Left lung (tissue), 10 donors: ENCODE data around the gene TRIM29. TPM values are rescaled to one million over a fixed set of nuclear protein-coding genes. Genes with fewer than 3 reads are reported as not detected.

Experiments used
- ATAC-seq: fragments of 200-7000 bp; cut with Tn5 transposase; one replicate; pipeline ENCODE4 v1.9.1; 2020; ENCODE audit warnings: moderate library complexity
- DNase-seq, 4 donors: peaks; one replicate each; pipeline ENCODE4 v3.0.0-alpha.2; 2013 to 2020
- H3K27ac ChIP-seq, 2 donors: fragments of 200-600 bp; sonication (generic) in 1 of 2; one replicate each; pipeline versions ENCODE4 v1.5.0 to v1.8.0; 2020 to 2021
- H3K27me3 ChIP-seq, 2 donors: fragments of 200-600 bp; sonication (generic) in 1 of 2; one replicate each; pipeline versions ENCODE4 v1.5.0 to v1.8.0; 2020 to 2021
- H3K36me3 ChIP-seq, 2 donors: fragments of 200-600 bp; sonication (generic) in 1 of 2; one replicate each; pipeline versions ENCODE4 v1.5.0 to v1.8.0; 2020 to 2021
- H3K4me1 ChIP-seq, 2 donors: fragments of 200-600 bp; one replicate each; pipeline ENCODE4 v1.8.0; 2021
- H3K4me3 ChIP-seq, 2 donors: fragments of 200-600 bp; sonication (generic) in 1 of 2; one replicate each; pipeline versions ENCODE4 v1.5.0 to v1.8.0; 2020 to 2021; ENCODE audit warnings: mild to moderate bottlenecking in 1 of 2
- H3K9me3 ChIP-seq, 2 donors: fragments of 200-600 bp; sonication (generic) in 1 of 2; one replicate each; pipeline versions ENCODE4 v1.5.0 to v1.8.0; 2020 to 2021
- intact Hi-C, 2 donors: fragments of 100-400 bp; cut with DNase I; formaldehyde crosslinking; loops; one replicate each; pipeline versions ENCODE4 v1.11.2 to v1.14.2; 2022
- polyA plus RNA-seq, 6 donors: library from polyadenylated mRNA; unstranded; fragments of 120-200 nt; gene quantifications; one replicate each; pipeline ENCODE4 v1.2.1, GENCODE V29; 2013; ENCODE audit not compliant: insufficient read length in 6 of 6
- total RNA-seq, 2 donors: library from RNA; stranded (reverse); fragmentation: NEBNext Ultra II Directional; extraction: Animal tissue kit (Norgen Biotek cat#: 25700); gene quantifications; one replicate each; pipeline ENCODE4 v1.2.1, GENCODE V29; 2021
- TF ChIP-seq, protein P1 (sequence below), 2 donors: fragments of 200-600 bp; sonication (generic) in 1 of 2; IDR thresholded peaks; one replicate each; pipeline versions ENCODE4 v1.5.0 to v1.8.0; 2021; ENCODE audit warnings: antibody characterized with exemption in 2 of 2
- donor health status: DM: no; HTN: yes; CAD: no.
- donor health status: DM: no; HTN: no; CAD: no.

Gene TRIM29
- total and polyA plus RNA-seq, 8 donors: 0.18 to 5.4 (median 0.56) TPM

DNA sequence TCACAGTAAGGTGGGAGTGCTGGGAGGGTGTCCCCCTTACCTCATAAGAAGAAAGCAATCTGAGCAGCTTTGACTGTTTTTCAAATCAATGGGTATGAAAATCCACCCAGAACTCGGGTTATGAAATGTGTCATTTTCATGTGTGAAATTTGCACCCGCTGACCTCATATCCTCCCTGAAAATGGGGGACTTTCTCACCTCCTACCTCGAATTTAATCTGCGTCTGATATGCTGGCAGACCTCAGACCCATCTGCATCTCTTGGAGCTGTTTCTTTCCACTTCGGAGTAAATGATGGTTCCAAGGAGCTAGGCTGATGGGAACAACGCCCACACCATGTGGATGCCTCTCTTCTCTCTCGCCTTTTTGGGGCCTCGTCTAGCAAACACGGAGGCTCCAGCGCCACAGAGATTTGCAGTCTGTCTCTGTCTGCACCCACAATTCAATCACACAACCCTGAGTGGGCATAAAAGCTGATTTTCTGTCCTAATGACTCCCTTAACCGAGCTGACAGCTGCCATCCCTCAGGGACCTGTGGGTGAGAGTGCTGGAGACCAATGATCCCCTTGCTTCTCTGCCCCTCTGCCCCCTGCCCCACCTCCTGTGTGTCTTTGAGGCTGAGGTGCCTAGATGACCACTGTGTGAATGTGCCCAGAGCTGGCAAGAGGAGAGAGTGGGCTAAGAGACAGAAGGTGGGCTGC lies 71.0 kb downstream of the TRIM29 start:
- DNase-seq (no peak), ATAC-seq (no peak)
- TF ChIP-seq, protein P1, sequence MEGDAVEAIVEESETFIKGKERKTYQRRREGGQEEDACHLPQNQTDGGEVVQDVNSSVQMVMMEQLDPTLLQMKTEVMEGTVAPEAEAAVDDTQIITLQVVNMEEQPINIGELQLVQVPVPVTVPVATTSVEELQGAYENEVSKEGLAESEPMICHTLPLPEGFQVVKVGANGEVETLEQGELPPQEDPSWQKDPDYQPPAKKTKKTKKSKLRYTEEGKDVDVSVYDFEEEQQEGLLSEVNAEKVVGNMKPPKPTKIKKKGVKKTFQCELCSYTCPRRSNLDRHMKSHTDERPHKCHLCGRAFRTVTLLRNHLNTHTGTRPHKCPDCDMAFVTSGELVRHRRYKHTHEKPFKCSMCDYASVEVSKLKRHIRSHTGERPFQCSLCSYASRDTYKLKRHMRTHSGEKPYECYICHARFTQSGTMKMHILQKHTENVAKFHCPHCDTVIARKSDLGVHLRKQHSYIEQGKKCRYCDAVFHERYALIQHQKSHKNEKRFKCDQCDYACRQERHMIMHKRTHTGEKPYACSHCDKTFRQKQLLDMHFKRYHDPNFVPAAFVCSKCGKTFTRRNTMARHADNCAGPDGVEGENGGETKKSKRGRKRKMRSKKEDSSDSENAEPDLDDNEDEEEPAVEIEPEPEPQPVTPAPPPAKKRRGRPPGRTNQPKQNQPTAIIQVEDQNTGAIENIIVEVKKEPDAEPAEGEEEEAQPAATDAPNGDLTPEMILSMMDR (IDR thresholded peaks at IDR 0.05): no peak
- Histone ChIP-seq H3K4me1 (no peaks in the 10 kb centered on the region), H3K36me3 (no peaks in the 10 kb centered on the region), H3K27me3 (peaks cover 0 to 41% of the 10 kb centered on the region in 2 donors), H3K9me3 (no peaks in the 10 kb centered on the region), H3K4me3 (no peak overlapping the region), H3K27ac (no peak overlapping the region)
- intact Hi-C loops: no loop called here

DNA sequence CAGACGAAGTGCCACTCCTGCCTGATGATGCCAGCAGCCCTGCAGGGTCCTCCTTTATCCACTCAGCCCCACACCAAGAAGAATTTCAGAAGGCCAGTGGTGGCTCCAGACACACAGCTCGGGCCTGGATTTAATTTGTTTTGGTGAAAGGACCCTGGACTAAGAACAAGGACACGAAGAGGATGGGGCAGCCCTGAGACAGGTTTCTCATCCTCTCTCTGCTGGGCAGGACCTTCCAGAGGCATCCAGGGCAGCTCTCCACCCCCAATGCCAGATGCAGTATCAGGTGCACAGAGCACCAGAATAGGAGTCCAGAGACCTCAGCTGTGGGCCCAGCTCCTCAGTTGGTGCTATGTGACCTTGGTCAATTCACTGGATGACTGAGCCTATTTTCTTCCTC lies 72.0 kb downstream of the TRIM29 start:
- no peak overlapping the region for H3K27ac ChIP-seq
- TF ChIP-seq, protein P1 (IDR thresholded peaks at IDR 0.05): no peak
- intact Hi-C loops: no loop called here

DNA sequence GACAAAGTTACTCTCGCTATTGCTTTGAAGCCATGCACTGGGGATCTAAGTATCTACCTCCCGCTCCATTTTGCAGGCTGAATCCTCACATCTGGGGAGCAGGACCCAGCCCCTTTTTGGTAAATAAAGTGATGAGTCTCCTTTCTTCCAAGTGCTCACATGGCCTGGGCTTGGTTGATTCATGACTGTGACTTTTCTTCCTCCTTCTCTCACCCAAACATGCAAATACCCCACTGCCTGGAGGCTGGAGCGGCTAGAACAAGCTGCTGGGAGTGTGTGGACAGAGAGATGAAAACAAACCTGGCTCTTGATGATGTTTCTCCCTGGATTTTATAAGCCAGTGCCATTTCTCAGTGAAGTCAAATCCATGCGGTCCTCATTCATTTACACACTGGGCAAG lies 72.7 kb downstream of the TRIM29 start:
- Histone ChIP-seq H3K4me3 (no peak overlapping the region), H3K9me3 (no peaks in the 10 kb centered on the region), H3K27ac (no peak overlapping the region), H3K27me3 (peaks cover 0 to 47% of the 10 kb centered on the region in 2 donors), H3K36me3 (no peaks in the 10 kb centered on the region), H3K4me1 (no peaks in the 10 kb centered on the region)
- ATAC-seq (no peak), DNase-seq (no peak)
- intact Hi-C loops: no loop called here
- TF ChIP-seq, protein P1 (IDR thresholded peaks at IDR 0.05): no peak

More for the DNA sequence above, 72.0 kb downstream of the TRIM29 start:
- ATAC-seq (no peak), DNase-seq (no peak)
- Histone ChIP-seq H3K27me3 (peaks cover 0 to 47% of the 10 kb centered on the region in 2 donors), H3K36me3 (no peaks in the 10 kb centered on the region), H3K9me3 (no peaks in the 10 kb centered on the region), H3K4me3 (no peak overlapping the region), H3K4me1 (no peaks in the 10 kb centered on the region)

DNA sequence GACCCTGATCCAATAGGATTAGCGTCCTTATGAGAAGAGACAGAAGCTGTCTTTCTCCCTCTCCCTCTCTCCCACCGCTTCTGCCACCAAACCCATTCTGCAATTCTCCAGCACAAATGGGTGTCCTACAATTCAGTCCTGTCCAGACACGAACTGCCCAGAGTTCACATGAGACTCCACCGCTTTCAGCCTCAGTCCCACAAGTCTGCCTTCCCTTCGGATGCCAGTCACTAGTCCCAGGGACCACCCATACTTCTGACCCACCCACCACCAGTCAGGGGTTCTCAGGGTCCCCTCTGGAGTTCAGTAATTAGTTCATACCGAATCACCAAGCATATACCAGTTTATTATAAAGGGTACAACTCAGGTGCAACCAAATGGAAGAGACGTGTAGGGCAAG lies 73.6 kb downstream of the TRIM29 start:
- no peak overlapping the region for H3K27ac ChIP-seq
- TF ChIP-seq, protein P1 (IDR thresholded peaks at IDR 0.05): no peak
- H3K36me3 ChIP-seq: no peaks in the 10 kb centered on the region
- DNase-seq (no peak), ATAC-seq (no peak)
- peaks cover 0 to 47% of the 10 kb centered on the region in 2 donors for H3K27me3 ChIP-seq
- no peak overlapping the region for H3K4me3 ChIP-seq
- H3K4me1 ChIP-seq: no peaks in the 10 kb centered on the region
- intact Hi-C loops: no loop called here
- H3K9me3 ChIP-seq: no peaks in the 10 kb centered on the region

DNA sequence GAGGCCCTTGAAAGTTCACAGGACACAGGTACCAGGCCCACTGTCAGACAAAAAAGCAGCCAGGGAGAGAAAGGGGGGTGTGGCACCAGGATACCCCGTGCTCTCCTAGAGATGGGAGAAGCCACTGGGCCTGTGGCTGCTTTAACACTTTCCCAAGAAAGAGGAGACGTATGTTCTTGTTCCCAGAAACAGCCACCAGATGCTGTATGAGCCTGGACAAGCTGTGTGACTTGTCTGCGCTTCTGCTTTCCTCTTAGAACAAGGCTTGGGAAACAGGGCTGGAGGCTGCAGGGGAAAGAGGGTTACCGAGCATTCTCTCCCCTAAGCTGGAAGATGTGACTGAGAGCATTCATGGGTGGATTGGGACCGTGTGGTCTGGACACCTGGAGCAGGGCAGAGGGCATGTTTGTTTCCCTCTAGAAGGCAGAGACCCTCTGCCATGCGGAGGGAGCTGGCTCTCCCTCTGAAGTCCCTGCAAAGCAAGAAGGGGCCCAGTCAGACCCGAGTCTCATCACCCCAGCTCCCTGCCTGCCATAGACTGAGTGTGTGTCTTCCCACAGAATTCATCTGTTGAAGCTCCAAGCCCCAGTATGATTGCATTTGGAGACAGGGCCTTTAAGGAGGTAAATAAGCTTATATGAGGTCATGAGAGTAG lies 74.1 kb downstream of the TRIM29 start:
- Histone ChIP-seq H3K36me3 (no peaks in the 10 kb centered on the region), H3K27ac (no peak overlapping the region), H3K27me3 (peaks cover 0 to 47% of the 10 kb centered on the region in 2 donors), H3K4me1 (no peaks in the 10 kb centered on the region), H3K4me3 (no peak overlapping the region), H3K9me3 (no peaks in the 10 kb centered on the region)
- TF ChIP-seq, protein P1 (IDR thresholded peaks at IDR 0.05): no peak
- ATAC-seq (no peak), DNase-seq (no peak)
- intact Hi-C loops: no loop called here
